HEK293T (cell line): ENCODE data around the gene CELF1.

ENCODE experiments used
- BHLHE40 ChIP-seq: fragments of 450-650 bp; IDR thresholded peaks from 2 replicates; pipeline ENCODE4 v1.6.1; 2016; ENCODE audit warnings: mild to moderate bottlenecking, moderate library complexity, borderline replicate concordance
- CTBP1 ChIP-seq: fragments of 450-650 bp; IDR thresholded peaks from 2 replicates; pipeline ENCODE4 v1.6.1; 2016; ENCODE audit warnings: borderline replicate concordance
- ELF4 ChIP-seq: fragments of 450-650 bp; IDR thresholded peaks from 2 replicates; pipeline ENCODE4 v1.6.1; 2017; ENCODE audit warnings: antibody characterized with exemption
- FOXA1 ChIP-seq: fragments of 450-650 bp; IDR thresholded peaks from 2 replicates; pipeline ENCODE4 v1.6.1; 2016; ENCODE audit warnings: mild to moderate bottlenecking
- FOXK2 ChIP-seq: fragments of 450-650 bp; IDR thresholded peaks from 2 replicates; pipeline ENCODE4 v1.6.1; 2016; ENCODE audit warnings: mild to moderate bottlenecking
- FOXM1 ChIP-seq: fragments of 450-650 bp; IDR thresholded peaks from 2 replicates; pipeline ENCODE4 v1.6.1; 2017; ENCODE audit warnings: mild to moderate bottlenecking, borderline replicate concordance
- NFRKB ChIP-seq: fragments of 450-650 bp; IDR thresholded peaks from 2 replicates; pipeline ENCODE4 v1.6.1; 2016; ENCODE audit warnings: mild to moderate bottlenecking, moderate library complexity
- SP1 ChIP-seq: fragments of 450-650 bp; IDR thresholded peaks from 2 replicates; pipeline ENCODE4 v1.6.1; 2017
- TARDBP ChIP-seq: fragments of 450-650 bp; IDR thresholded peaks from 2 replicates; pipeline ENCODE4 v1.6.1; 2016
- ZNF384 ChIP-seq: fragments of 450-650 bp; IDR thresholded peaks from 2 replicates; pipeline ENCODE4 v1.6.1; 2016

GRCh38 chr11:47504910-47505309 is 48.0 kb downstream of the CELF1 start:
- TF ChIP-seq CTBP1: no peak
- no peak for TF ChIP-seq FOXA1
- no peak for TF ChIP-seq TARDBP
- TF ChIP-seq FOXM1: no peak
- TF ChIP-seq ZNF384: peak; percentile 30; the same call in 1 of the 2 replicates
- TF ChIP-seq BHLHE40: no peak
- TF ChIP-seq ELF4: no peak
- no peak for TF ChIP-seq SP1
- no peak for TF ChIP-seq FOXK2
- no peak for TF ChIP-seq NFRKB
